Fibroblast of mammary gland (primary cell): Measurements from ENCODE around the gene FGL2.

Experiments
- DNase-seq: peaks from one replicate; pipeline ENCODE4 v3.0.0-alpha.2; 2010; ENCODE audit warnings: low read depth
- H3K4me3 ChIP-seq: 2 replicates; pipeline ENCODE4 v1.5.1; 2011; ENCODE audit warnings: low read depth, mild to moderate bottlenecking, low read length, moderate library complexity; ENCODE audit not compliant: control insufficient read depth
- CTCF ChIP-seq: conservative IDR thresholded peaks from 2 replicates; pipeline ENCODE4 v1.5.1; 2011; ENCODE audit warnings: low read depth, low read length, inconsistent platforms; ENCODE audit not compliant: control insufficient read depth, insufficient read depth

The FGL2 gene

DNA sequence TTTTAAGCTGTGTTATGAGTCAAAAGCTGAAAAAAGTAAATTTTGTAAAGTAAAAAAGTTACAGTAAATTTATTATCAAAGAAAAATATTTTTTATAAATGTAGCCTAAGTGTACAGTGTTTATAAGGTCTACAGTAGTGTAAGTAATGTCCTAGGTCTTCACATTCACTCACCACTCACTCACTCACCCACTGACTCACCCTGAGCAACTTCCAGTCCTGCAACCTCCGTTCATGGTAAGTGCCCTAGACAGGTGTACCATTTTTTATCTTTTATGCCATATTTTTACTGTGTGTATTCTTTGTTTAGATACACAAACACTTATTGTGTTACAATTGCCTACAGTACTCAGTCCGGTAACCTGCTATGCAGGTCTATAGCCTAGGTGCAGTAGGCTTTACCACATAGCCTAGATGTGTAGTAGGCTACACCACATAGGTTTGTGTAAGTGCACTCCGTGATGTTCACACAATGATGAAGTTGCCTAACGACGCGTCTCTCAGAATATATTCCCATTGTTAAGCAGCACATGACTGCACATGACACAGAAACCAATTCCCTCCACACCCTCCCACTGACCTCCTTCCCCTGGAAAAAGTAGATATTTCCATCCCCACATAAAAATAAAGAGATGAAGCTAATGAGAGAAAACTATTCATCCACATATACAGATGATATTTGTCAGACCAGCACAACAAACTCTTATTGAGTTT is 44.8 kb upstream of the FGL2 start:
- TF ChIP-seq CTCF, result no peak
- DNase-seq, result peak; percentile 12
- no peak overlapping the region for H3K4me3 ChIP-seq

- H3K4me3 ChIP-seq, result no peak overlapping the region
- TF ChIP-seq CTCF, result no peak
- DNase-seq, result no peak
Observed at GRCh38 chr7:77242554-77242953, 42.9 kb upstream of the FGL2 start.

DNA sequence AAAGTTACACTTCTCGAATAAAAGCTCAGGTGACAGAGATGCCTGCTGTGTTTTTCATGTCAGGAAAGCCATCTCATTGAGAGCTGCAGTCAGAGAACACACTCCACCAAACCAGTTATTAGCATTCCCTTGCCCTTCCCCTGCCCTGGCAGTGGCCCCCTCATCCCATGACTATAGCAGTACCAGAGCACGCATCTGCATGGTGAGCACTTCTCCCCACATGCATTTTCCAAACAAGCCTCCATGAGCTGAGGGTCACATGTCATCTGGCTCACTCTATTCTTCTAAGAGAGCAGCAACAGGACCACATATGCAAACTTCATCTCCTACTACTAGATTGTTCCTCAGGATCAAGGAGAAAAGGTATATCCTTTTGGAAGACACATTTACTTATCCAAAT is 42.4 kb upstream of the FGL2 start:
- no peak for DNase-seq
- no peak for TF ChIP-seq CTCF

GRCh38 chr7:77239471-77239870 is 39.9 kb upstream of the FGL2 start:
- H3K4me3 ChIP-seq, result no peak overlapping the region
- no peak for DNase-seq
- no peak for TF ChIP-seq CTCF

More for the DNA sequence above, 42.4 kb upstream of the FGL2 start:
- H3K4me3 ChIP-seq, result no peak overlapping the region

DNA sequence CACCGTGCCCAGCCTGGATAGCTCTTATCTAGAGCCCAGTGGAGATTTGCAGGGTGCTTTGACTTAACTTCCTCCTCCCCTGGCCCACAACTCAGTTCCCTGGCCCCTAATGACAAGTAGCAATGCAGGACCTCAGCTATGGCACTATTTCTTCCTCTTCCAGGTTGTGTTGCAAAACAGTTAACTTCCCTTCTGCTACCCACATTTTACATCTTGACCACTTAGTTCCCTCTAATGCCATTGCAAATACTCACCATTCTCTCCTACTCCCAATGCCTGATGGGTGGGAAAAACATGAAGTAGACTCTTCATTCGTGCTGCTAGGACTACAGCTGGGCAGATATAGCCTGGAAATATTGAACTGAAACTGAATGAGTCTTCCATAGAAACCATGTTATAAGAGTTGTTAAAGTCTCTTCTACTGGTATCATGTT is 39.1 kb upstream of the FGL2 start:
- no peak for DNase-seq
- no peak for TF ChIP-seq CTCF
- H3K4me3 ChIP-seq, result no peak overlapping the region

GRCh38 chr7:77235276-77235675 is 35.7 kb upstream of the FGL2 start:
- no peak overlapping the region for H3K4me3 ChIP-seq
- peak; percentile 74 for DNase-seq
- no peak for TF ChIP-seq CTCF
